SK-N-DZ (cell line): ENCODE data around the gene LCE1D. TPM values are rescaled to one million over a fixed set of nuclear protein-coding genes. Genes with fewer than 3 reads are reported as not detected.

Experiments used
- DNase-seq: peaks from one replicate; pipeline ENCODE4 v3.0.0-alpha.2; 2015; ENCODE audit warnings: low spot score
- polyA plus RNA-seq, 2 experiments: library from polyadenylated mRNA; depleted of rRNA; stranded (reverse); fragments of >200 nt; gene quantifications; 2 replicates each; pipeline ENCODE4 v1.2.3, GENCODE V29; 2014

The LCE1D gene
- not detected in 2 replicates for polyA plus RNA-seq (2014; cell fraction: cytosol; rRNA removed)
- polyA plus RNA-seq (2014; cell fraction: nucleus; rRNA removed): not detected in 2 replicates

GRCh38 chr1:152796421-152796820, at the start of gene LCE1D:
Gene LCE1D (plus strand): TSS chr1:152796721. CDS start chr1:152797795, 1,074 bp downstream.
- no peak for DNase-seq

GRCh38 chr1:152747831-152748230, 48.7 kb upstream of the LCE1D start:
- no peak for DNase-seq

- no peak for DNase-seq
These were observed 44.3 kb upstream of the LCE1D start for GRCh38 chr1:152752225-152752624.

GRCh38 chr1:152753586-152753985, 42.9 kb upstream of the LCE1D start:
- no peak for DNase-seq

GRCh38 chr1:152756872-152757271, 39.6 kb upstream of the LCE1D start:
- DNase-seq: no peak

GRCh38 chr1:152757747-152758146, 38.8 kb upstream of the LCE1D start, which contains the start of gene KPRP:
Gene KPRP (plus strand): TSS chr1:152758025. CDS start chr1:152759589, 1,564 bp downstream.
- no peak for DNase-seq

- no peak for DNase-seq
These were observed 37.9 kb upstream of the LCE1D start for GRCh38 chr1:152758636-152759035.

- DNase-seq: no peak
These were observed 36.9 kb upstream of the LCE1D start for GRCh38 chr1:152759453-152760173.

- no peak for DNase-seq
These were observed 35.9 kb upstream of the LCE1D start for GRCh38 chr1:152760551-152761190.

- no peak for DNase-seq
These were observed 34.8 kb upstream of the LCE1D start for GRCh38 chr1:152761609-152762213.

- DNase-seq: no peak
These were observed 27.5 kb upstream of the LCE1D start for GRCh38 chr1:152768847-152769533.

GRCh38 chr1:152770411-152770810, 26.1 kb upstream of the LCE1D start:
- no peak for DNase-seq

GRCh38 chr1:152774875-152775274, 21.6 kb upstream of the LCE1D start, which contains the start of gene LCE1F:
Gene LCE1F (plus strand): TSS chr1:152775140. CDS start chr1:152776372, 1,232 bp downstream.
- DNase-seq: no peak

- no peak for DNase-seq
These were observed 20.2 kb upstream of the LCE1D start for GRCh38 chr1:152776361-152776760.

GRCh38 chr1:152777510-152778137, 18.9 kb upstream of the LCE1D start:
- DNase-seq: peak; percentile 33

- no peak for DNase-seq
These were observed 13.4 kb upstream of the LCE1D start for GRCh38 chr1:152783095-152783494.

GRCh38 chr1:152786077-152786476, 10.4 kb upstream of the LCE1D start, which contains the start of gene LCE1E:
Gene LCE1E (plus strand): TSS chr1:152786257. CDS start chr1:152787300, 1,043 bp downstream.
- no peak for DNase-seq

- DNase-seq: no peak
These were observed 835 bp upstream of the LCE1D start for GRCh38 chr1:152795686-152796085.

GRCh38 chr1:152801333-152801732, 4.8 kb downstream of the LCE1D start:
- DNase-seq: no peak

- DNase-seq: no peak
These were observed 10.1 kb downstream of the LCE1D start, which contains the start of gene LCE1C for GRCh38 chr1:152806576-152806975. Gene LCE1C (minus strand): TSS chr1:152806651. CDS start chr1:152805478, 1,173 bp downstream.

GRCh38 chr1:152811050-152811449, 14.5 kb downstream of the LCE1D start:
- DNase-seq: no peak
